Diencephalon (tissue), 1 donor: ENCODE results near the gene POC1A. TPM values are rescaled to one million over a fixed set of nuclear protein-coding genes. Genes with fewer than 3 reads are reported as not detected.

Experiments used
- total RNA-seq: library from RNA; depleted of rRNA; stranded (reverse); fragments of >200 nt; gene quantifications from one replicate; pipeline ENCODE4 v1.2.3, GENCODE V29; 2014

Gene POC1A
- total RNA-seq = 5.1 TPM

GRCh38 chr3:52154135-52155094, at the start of gene POC1A:
Gene POC1A, minus strand, starts transcription at chr3:52154423. Its CDS starts 51 bp downstream, at chr3:52154372.

GRCh38 chr3:52197842-52198625, 43.8 kb upstream of the POC1A start, which contains the start of gene ALAS1:
Gene ALAS1, plus strand, starts transcription at chr3:52198160. Its CDS starts 1,082 bp downstream, at chr3:52199242.

GRCh38 chr3:52056521-52056967, 97.7 kb downstream of the POC1A start, which contains the start of gene DUSP7:
Gene DUSP7, minus strand, starts transcription at chr3:52056571. Its CDS starts 205 bp downstream, at chr3:52056366.

Other genes with a start within 250 kb of the POC1A start
- gene RRP9, start 212.5 kb downstream of the POC1A start, total RNA-seq = 12.9 TPM
- gene PARP3, start 212.1 kb downstream of the POC1A start, total RNA-seq = 4.8 TPM
- gene GPR62, start 199.0 kb downstream of the POC1A start, total RNA-seq = 0.46 TPM
- gene PCBP4, start 187.0 kb downstream of the POC1A start, total RNA-seq = 38.8 TPM
- 3.9 TPM for gene ABHD14B, start 180.4 kb downstream of the POC1A start, total RNA-seq
- gene ABHD14A, start 179.4 kb downstream of the POC1A start, total RNA-seq = 33.0 TPM
- 4.2 TPM for gene ACY1, start 170.9 kb downstream of the POC1A start, total RNA-seq
- gene RPL29, start 158.5 kb downstream of the POC1A start, total RNA-seq = 715 TPM
- 9.5 TPM for gene DUSP7, start 97.9 kb downstream of the POC1A start, total RNA-seq
- gene ALAS1, start 43.7 kb upstream of the POC1A start, total RNA-seq = 50.7 TPM
- under 0.01 TPM for gene TLR9, start 71.2 kb upstream of the POC1A start, total RNA-seq
- 24.0 TPM for gene TWF2, start 84.7 kb upstream of the POC1A start, total RNA-seq
- 7.4 TPM for gene PPM1M, start 91.3 kb upstream of the POC1A start, total RNA-seq
- 162 TPM for gene WDR82, start 124.2 kb upstream of the POC1A start, total RNA-seq
- 2.3 TPM for gene GLYCTK, start 133.4 kb upstream of the POC1A start, total RNA-seq
- gene DNAH1, start 161.9 kb upstream of the POC1A start, total RNA-seq = 2.5 TPM